Liver (tissue), 9 donors: ENCODE data around the gene NEK1. TPM values are rescaled to one million over a fixed set of nuclear protein-coding genes. Genes with fewer than 3 reads are reported as not detected.

Source experiments
- DNase-seq: peaks from one replicate; pipeline ENCODE4 v3.0.0-alpha.2; 2017; ENCODE audit warnings: low spot score
- H3K27ac ChIP-seq, 2 donors: one replicate each; pipeline ENCODE4 v1.7.0; 2013; ENCODE audit warnings: inconsistent platforms in 2 of 2, low read length in 2 of 2, control low read depth in 1 of 2, low read depth in 1 of 2, mild to moderate bottlenecking in 1 of 2
- H3K27me3 ChIP-seq, 4 donors: one replicate each; pipeline versions ENCODE4 v1.6.1 to v1.7.0; 2013; ENCODE audit warnings: low read length in 3 of 4, inconsistent platforms in 1 of 4, mild to moderate bottlenecking in 1 of 4, moderate library complexity in 1 of 4; ENCODE audit not compliant: control insufficient read depth in 4 of 4, insufficient read depth in 4 of 4
- H3K36me3 ChIP-seq, 4 donors: one replicate each; pipeline versions ENCODE4 v1.6.1 to v1.7.0; 2013; ENCODE audit warnings: low read length in 3 of 4, mild to moderate bottlenecking in 3 of 4, low read depth in 1 of 4, moderate library complexity in 1 of 4; ENCODE audit not compliant: control insufficient read depth in 4 of 4, insufficient read depth in 3 of 4
- H3K4me1 ChIP-seq, 4 donors: one replicate each; pipeline versions ENCODE4 v1.6.1 to v1.7.0; 2013; ENCODE audit warnings: low read length in 3 of 4, mild to moderate bottlenecking in 3 of 4, moderate library complexity in 1 of 4; ENCODE audit not compliant: control insufficient read depth in 4 of 4, insufficient read depth in 4 of 4
- H3K4me3 ChIP-seq, 3 donors: one replicate each; pipeline versions ENCODE4 v1.6.1 to v1.7.0; 2013; ENCODE audit warnings: low read length in 3 of 3, control low read depth in 1 of 3, low read depth in 1 of 3, mild to moderate bottlenecking in 1 of 3
- H3K9ac ChIP-seq, 2 donors: one replicate each; pipeline ENCODE4 v1.7.0; 2013; ENCODE audit warnings: low read length in 2 of 2, mild to moderate bottlenecking in 2 of 2, moderate library complexity in 2 of 2, control low read depth in 1 of 2, low read depth in 1 of 2
- H3K9me3 ChIP-seq, 4 donors: one replicate each; pipeline versions ENCODE4 v1.6.1 to v1.7.0; 2013; ENCODE audit warnings: low read length in 3 of 4; ENCODE audit not compliant: control insufficient read depth in 4 of 4
- EGR1 ChIP-seq, 2 donors: IDR thresholded peaks; 2 replicates each; pipeline ENCODE4 v1.6.1; 2016 to 2018; ENCODE audit warnings: antibody characterized with exemption in 2 of 2, low read depth in 2 of 2
- FOXA1 ChIP-seq: IDR thresholded peaks from 2 replicates; pipeline ENCODE4 v1.6.1; 2016; ENCODE audit warnings: antibody characterized with exemption
- FOXA2 ChIP-seq: IDR thresholded peaks from 2 replicates; pipeline ENCODE4 v1.6.1; 2016; ENCODE audit warnings: antibody characterized with exemption
- GABPA ChIP-seq, 2 donors: IDR thresholded peaks in 1 of 2; conservative IDR thresholded peaks in 1 of 2; 2 replicates each; pipeline ENCODE4 v1.6.1; 2016; ENCODE audit warnings: antibody characterized with exemption in 2 of 2, mild to moderate bottlenecking in 1 of 2, moderate library complexity in 1 of 2
- HNF4A ChIP-seq, 2 donors: conservative IDR thresholded peaks; 2 replicates each; pipeline ENCODE4 v1.6.1; 2016; ENCODE audit warnings: antibody characterized with exemption in 2 of 2, mild to moderate bottlenecking in 2 of 2
- HNF4G ChIP-seq: IDR thresholded peaks from 2 replicates; pipeline ENCODE4 v1.6.1; 2016; ENCODE audit warnings: antibody characterized with exemption
- JUND ChIP-seq, 2 donors: IDR thresholded peaks; 2 replicates each; pipeline ENCODE4 v1.6.1; 2016; ENCODE audit warnings: antibody characterized with exemption in 2 of 2
- NR2F2 ChIP-seq: IDR thresholded peaks from 2 replicates; pipeline ENCODE4 v1.6.1; 2016; ENCODE audit warnings: antibody characterized with exemption
- RAD21 ChIP-seq, 2 donors: IDR thresholded peaks; 2 replicates each; pipeline ENCODE4 v1.6.1; 2016; ENCODE audit warnings: antibody characterized with exemption in 2 of 2, mild to moderate bottlenecking in 2 of 2
- RXRA ChIP-seq, 2 donors: IDR thresholded peaks; 2 replicates each; pipeline ENCODE4 v1.6.1; 2017 to 2018; ENCODE audit warnings: antibody characterized with exemption in 2 of 2, mild to moderate bottlenecking in 1 of 2
- SP1 ChIP-seq: IDR thresholded peaks from 2 replicates; pipeline ENCODE4 v1.6.1; 2018; ENCODE audit warnings: antibody characterized with exemption, mild to moderate bottlenecking
- TAF1 ChIP-seq: conservative IDR thresholded peaks from 2 replicates; pipeline ENCODE4 v1.6.1; 2016; ENCODE audit warnings: antibody characterized with exemption, mild to moderate bottlenecking
- YY1 ChIP-seq: IDR thresholded peaks from 2 replicates; pipeline ENCODE4 v1.6.1; 2016; ENCODE audit warnings: antibody characterized with exemption, mild to moderate bottlenecking
- WGBS: extraction: QIAGEN DNeasy Blood & Tissue Kit; methylation state at CpG from one replicate; pipeline ENCODE4 v1.1.7; 2013; 5-methylcytosine and 5-hydroxymethylcytosine counted together
- polyA plus RNA-seq, 2 donors: library from polyadenylated mRNA; stranded (reverse) in 1 of 2; unstranded in 1 of 2; fragments of 200-250 nt in 1 of 2; fragments of >200 nt in 1 of 2; fragmentation: Nextera tagmentation in 1 of 2; extraction: Ambion mirVana in 1 of 2; gene quantifications; one replicate each; pipeline versions ENCODE4 v1.2.1 to v1.2.3, GENCODE V29; 2013 to 2015
- total RNA-seq, 2 donors: library from RNA; depleted of rRNA; stranded (reverse); fragments of >200 nt; gene quantifications; one replicate each; pipeline ENCODE4 v1.2.3, GENCODE V29; 2014
- TF ChIP-seq, protein P1 (sequence below): IDR thresholded peaks from 2 replicates; pipeline ENCODE4 v1.6.1; 2016; ENCODE audit warnings: antibody characterized with exemption
- TF ChIP-seq, protein P2 (sequence below): fragments of 150-350 bp; IDR thresholded peaks from 2 replicates; pipeline ENCODE4 v1.5.1; 2017; ENCODE audit warnings: improper control_type of control experiment, low read depth, low read length; ENCODE audit not compliant: missing input control
- TF ChIP-seq, protein P3 (sequence below): IDR thresholded peaks from 2 replicates; pipeline ENCODE4 v1.6.1; 2016; ENCODE audit warnings: antibody characterized with exemption
- TF ChIP-seq, protein P4 (sequence below): IDR thresholded peaks from 2 replicates; pipeline ENCODE4 v1.6.1; 2016; ENCODE audit warnings: antibody characterized with exemption, mild to moderate bottlenecking
- TF ChIP-seq, protein P5 (sequence below): IDR thresholded peaks from 2 replicates; pipeline ENCODE4 v1.6.1; 2016; ENCODE audit warnings: antibody characterized with exemption
- donor health status: healthy.
- donor health status: healthy.
- donor health status: healthy.
- donor health status: healthy.
- donor health status: healthy.

NEK1 gene
- total and polyA plus RNA-seq, 4 donors = 1.8 to 10.2 (median 5.3) TPM

DNA sequence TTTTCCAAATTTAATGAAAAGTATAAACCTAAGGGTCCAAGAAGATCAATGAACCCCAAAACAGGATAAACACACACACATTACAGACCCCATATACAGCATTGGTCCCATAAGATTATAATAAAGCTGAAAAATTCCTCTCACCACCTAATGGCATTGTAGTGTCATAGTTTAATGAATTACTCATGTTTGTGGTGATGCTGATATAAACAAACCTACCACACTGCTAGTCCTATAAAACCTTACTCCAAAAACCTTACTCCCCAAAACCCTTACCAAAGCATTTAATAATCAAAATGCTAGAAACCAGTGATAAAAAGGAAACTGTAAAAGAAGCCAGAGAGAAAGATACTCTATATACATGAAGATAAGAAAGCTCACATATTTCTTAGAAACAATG is 193.5 kb downstream of the NEK1 start:
- Histone ChIP-seq H3K36me3 (no peaks in the 10 kb centered on the region), H3K4me1 (peaks cover 2 to 9% (median 6%) of the 10 kb centered on the region in 4 donors), H3K9me3 (peaks cover 0 to 1% (median 0%) of the 10 kb centered on the region in 4 donors), H3K9ac (no peak overlapping the region), H3K27ac (no peak overlapping the region), H3K27me3 (no peaks in the 10 kb centered on the region), H3K4me3 (no peak overlapping the region)
- TF ChIP-seq SP1 (no peak), FOXA2 (no peak)
- TF ChIP-seq, protein P1, sequence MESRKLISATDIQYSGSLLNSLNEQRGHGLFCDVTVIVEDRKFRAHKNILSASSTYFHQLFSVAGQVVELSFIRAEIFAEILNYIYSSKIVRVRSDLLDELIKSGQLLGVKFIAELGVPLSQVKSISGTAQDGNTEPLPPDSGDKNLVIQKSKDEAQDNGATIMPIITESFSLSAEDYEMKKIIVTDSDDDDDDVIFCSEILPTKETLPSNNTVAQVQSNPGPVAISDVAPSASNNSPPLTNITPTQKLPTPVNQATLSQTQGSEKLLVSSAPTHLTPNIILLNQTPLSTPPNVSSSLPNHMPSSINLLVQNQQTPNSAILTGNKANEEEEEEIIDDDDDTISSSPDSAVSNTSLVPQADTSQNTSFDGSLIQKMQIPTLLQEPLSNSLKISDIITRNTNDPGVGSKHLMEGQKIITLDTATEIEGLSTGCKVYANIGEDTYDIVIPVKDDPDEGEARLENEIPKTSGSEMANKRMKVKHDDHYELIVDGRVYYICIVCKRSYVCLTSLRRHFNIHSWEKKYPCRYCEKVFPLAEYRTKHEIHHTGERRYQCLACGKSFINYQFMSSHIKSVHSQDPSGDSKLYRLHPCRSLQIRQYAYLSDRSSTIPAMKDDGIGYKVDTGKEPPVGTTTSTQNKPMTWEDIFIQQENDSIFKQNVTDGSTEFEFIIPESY = no peak
- DNase-seq = no peak

DNA sequence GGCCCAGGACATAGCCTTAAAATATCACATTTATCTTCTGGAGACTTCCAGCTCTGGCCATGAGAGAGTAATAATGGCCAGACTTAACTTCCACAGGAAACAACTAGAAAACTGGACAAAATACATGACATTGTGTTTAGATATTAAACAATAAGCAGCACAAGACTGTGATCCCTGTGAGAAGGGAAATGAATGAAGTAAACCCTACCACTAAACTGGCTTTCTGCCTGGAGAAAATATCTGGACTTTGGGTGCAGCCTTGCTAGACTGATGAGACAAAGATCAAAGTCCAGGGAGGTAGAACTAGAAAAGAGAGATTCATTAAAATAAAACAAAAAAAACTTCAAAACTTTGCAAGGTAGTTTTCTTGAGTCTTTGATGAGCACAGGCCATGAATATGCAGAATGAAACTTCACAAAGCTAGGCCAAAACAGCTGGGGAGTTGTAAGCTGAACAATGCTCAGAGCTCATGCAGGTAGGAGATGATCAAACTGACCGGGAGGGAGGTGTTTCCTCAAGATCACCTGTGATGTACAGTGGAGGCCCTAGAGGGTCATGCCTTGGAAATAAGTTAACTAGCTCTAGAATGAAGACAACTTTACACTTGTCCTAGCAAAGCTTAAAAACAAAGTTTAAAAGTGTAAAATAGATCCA is 194.6 kb downstream of the NEK1 start:
- Histone ChIP-seq H3K27me3 (no peaks in the 10 kb centered on the region), H3K4me1 (peaks cover 2 to 9% (median 6%) of the 10 kb centered on the region in 4 donors), H3K36me3 (no peaks in the 10 kb centered on the region), H3K9me3 (peaks cover 0 to 1% (median 0%) of the 10 kb centered on the region in 4 donors), H3K4me3 (no peak overlapping the region), H3K9ac (no peak overlapping the region), H3K27ac (no peak overlapping the region)
- 85% methylated on average over 1 of the region's 1 CpG for WGBS
- no peak for DNase-seq
- TF ChIP-seq EGR1 (IDR thresholded peaks at IDR 0.05; ENCODE audit: low read depth in 2 of 2) (no peak), NR2F2 (peak; percentile 44), TAF1 (no peak), RAD21 (IDR thresholded peaks at IDR 0.05) (peak; percentile 47 to 57), JUND (IDR thresholded peaks at IDR 0.05) (peak; percentile 23 to 26), FOXA2 (no peak), RXRA (IDR thresholded peaks at IDR 0.05) (peak; percentile 60 to 69), YY1 (peak; percentile 24), FOXA1 (no peak), HNF4A (conservative IDR thresholded peaks at IDR 0.05) (peak; percentile 100), GABPA (IDR thresholded peaks at IDR 0.05 in 1 of 2, conservative IDR thresholded peaks at IDR 0.05 in 1 of 2) (no peak), HNF4G (peak; percentile 98), SP1 (peak; percentile 47)
- TF ChIP-seq, protein P2, sequence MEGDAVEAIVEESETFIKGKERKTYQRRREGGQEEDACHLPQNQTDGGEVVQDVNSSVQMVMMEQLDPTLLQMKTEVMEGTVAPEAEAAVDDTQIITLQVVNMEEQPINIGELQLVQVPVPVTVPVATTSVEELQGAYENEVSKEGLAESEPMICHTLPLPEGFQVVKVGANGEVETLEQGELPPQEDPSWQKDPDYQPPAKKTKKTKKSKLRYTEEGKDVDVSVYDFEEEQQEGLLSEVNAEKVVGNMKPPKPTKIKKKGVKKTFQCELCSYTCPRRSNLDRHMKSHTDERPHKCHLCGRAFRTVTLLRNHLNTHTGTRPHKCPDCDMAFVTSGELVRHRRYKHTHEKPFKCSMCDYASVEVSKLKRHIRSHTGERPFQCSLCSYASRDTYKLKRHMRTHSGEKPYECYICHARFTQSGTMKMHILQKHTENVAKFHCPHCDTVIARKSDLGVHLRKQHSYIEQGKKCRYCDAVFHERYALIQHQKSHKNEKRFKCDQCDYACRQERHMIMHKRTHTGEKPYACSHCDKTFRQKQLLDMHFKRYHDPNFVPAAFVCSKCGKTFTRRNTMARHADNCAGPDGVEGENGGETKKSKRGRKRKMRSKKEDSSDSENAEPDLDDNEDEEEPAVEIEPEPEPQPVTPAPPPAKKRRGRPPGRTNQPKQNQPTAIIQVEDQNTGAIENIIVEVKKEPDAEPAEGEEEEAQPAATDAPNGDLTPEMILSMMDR = no peak
- TF ChIP-seq, protein P3, sequence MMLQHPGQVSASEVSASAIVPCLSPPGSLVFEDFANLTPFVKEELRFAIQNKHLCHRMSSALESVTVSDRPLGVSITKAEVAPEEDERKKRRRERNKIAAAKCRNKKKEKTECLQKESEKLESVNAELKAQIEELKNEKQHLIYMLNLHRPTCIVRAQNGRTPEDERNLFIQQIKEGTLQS = peak; percentile 29
- TF ChIP-seq, protein P1 = no peak
- TF ChIP-seq, protein P4, sequence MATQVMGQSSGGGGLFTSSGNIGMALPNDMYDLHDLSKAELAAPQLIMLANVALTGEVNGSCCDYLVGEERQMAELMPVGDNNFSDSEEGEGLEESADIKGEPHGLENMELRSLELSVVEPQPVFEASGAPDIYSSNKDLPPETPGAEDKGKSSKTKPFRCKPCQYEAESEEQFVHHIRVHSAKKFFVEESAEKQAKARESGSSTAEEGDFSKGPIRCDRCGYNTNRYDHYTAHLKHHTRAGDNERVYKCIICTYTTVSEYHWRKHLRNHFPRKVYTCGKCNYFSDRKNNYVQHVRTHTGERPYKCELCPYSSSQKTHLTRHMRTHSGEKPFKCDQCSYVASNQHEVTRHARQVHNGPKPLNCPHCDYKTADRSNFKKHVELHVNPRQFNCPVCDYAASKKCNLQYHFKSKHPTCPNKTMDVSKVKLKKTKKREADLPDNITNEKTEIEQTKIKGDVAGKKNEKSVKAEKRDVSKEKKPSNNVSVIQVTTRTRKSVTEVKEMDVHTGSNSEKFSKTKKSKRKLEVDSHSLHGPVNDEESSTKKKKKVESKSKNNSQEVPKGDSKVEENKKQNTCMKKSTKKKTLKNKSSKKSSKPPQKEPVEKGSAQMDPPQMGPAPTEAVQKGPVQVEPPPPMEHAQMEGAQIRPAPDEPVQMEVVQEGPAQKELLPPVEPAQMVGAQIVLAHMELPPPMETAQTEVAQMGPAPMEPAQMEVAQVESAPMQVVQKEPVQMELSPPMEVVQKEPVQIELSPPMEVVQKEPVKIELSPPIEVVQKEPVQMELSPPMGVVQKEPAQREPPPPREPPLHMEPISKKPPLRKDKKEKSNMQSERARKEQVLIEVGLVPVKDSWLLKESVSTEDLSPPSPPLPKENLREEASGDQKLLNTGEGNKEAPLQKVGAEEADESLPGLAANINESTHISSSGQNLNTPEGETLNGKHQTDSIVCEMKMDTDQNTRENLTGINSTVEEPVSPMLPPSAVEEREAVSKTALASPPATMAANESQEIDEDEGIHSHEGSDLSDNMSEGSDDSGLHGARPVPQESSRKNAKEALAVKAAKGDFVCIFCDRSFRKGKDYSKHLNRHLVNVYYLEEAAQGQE = no peak
- TF ChIP-seq, protein P5, sequence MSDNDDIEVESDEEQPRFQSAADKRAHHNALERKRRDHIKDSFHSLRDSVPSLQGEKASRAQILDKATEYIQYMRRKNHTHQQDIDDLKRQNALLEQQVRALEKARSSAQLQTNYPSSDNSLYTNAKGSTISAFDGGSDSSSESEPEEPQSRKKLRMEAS = peak; percentile 28
